ENCODE measurements around the gene IFT172.
"Not testable (repeated sequence)": the region's sequence is repeated elsewhere in the genome, so short reads cannot be mapped to it uniquely, and the experiment has no call there.

Gene IFT172

GRCh38 chr2:27427863-27428212 is 61.7 kb downstream of the IFT172 start:
- H3K79me1 ChIP-seq (ENCODE audit: low read length) = peaks cover 7% of the 10 kb centered on the region
- peaks cover 20% of the 10 kb centered on the region for H3K79me2 ChIP-seq (ENCODE audit: control insufficient read depth, insufficient read depth, low read length, poor library complexity)
- H3K4me3 ChIP-seq (ENCODE audit: low read depth, low read length) = peak overlapping the region; percentile 74
- H2BK12ac ChIP-seq (ENCODE audit: low read length) = no peak overlapping the region
- H3K36me3 ChIP-seq (ENCODE audit: control insufficient read depth in 1 of 2, insufficient read depth in 2 of 2, low read length in 2 of 2) = peaks cover 3% of the 10 kb centered on the region in 2 experiments
- H3K4me2 ChIP-seq (ENCODE audit: low read length) = peak overlapping the region; percentile 76
- H3K9me3 ChIP-seq (ENCODE audit: insufficient read depth, low read depth, low read length) = no peaks in the 10 kb centered on the region
- peak overlapping the region; percentile 88 for H2BK5ac ChIP-seq (ENCODE audit: low read depth, low read length, poor library complexity)
- no peak overlapping the region for H3K9ac ChIP-seq (ENCODE audit: low read length)
- H3K4ac ChIP-seq (ENCODE audit: low read depth, low read length) = no peak overlapping the region
- H2BK120ac ChIP-seq (ENCODE audit: insufficient read depth, low read length, poor library complexity) = peak overlapping the region; percentile 72
- H3K23ac ChIP-seq (ENCODE audit: low read length) = no peak overlapping the region
- peak overlapping the region; percentile 95 for H3K18ac ChIP-seq (ENCODE audit: low read length)
- 100% methylated on average over 2 of the region's 7 CpGs for WGBS (ENCODE audit: extremely low coverage, insufficient coverage, insufficient read length)
- no peak overlapping the region for H2AK5ac ChIP-seq (ENCODE audit: low read length)
- H4K12ac ChIP-seq (ENCODE audit: low read depth, low read length) = no peak overlapping the region
- no peaks in the 10 kb centered on the region for H3K27me3 ChIP-seq (ENCODE audit: insufficient read depth, low read length)
- peak overlapping the region; percentile 90 for H3K14ac ChIP-seq (ENCODE audit: low read length)
- peak in 1 of 2 donors; percentile 39 for DNase-seq
- H2AFZ ChIP-seq (ENCODE audit: insufficient read depth, low read length, poor library complexity) = no peak overlapping the region
- H3K27ac ChIP-seq (ENCODE audit: low read depth, low read length) = peak overlapping the region; percentile 93
- H4K91ac ChIP-seq (ENCODE audit: low read depth, low read length) = peak overlapping the region; percentile 81
- peaks cover 3% of the 10 kb centered on the region in 2 experiments for H3K4me1 ChIP-seq (ENCODE audit: control insufficient read depth in 1 of 2, insufficient read depth in 2 of 2, low read length in 2 of 2)
- peak overlapping the region; percentile 96 for H4K8ac ChIP-seq (ENCODE audit: low read depth, low read length)

DNA sequence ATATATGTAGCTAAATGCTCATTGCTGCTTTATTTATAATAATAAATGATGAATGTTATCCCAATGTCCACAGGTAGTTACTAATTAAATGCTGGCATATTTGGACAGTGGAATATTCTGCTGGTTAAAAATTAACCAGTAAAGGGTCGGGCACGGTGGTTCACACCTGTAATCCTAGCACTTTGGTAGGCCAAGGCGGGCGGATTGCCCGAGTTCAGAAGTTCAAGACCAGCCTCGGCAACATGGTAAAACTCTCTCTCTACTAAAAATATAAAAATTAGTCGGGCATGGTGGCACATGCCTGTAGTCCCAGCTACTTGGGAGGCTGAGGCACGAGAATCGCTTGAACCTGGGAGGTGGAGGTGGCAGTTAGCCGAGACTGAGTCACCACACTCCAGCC is 64.5 kb downstream of the IFT172 start:
- not testable (repeated sequence) for H2BK12ac ChIP-seq (ENCODE audit: low read length); H3K36me3 ChIP-seq (ENCODE audit: control insufficient read depth in 1 of 2, insufficient read depth in 2 of 2, low read length in 2 of 2); H3K9me3 ChIP-seq (ENCODE audit: insufficient read depth, low read depth, low read length); H2AK5ac ChIP-seq (ENCODE audit: low read length); H3K4me2 ChIP-seq (ENCODE audit: low read length); H3K27ac ChIP-seq (ENCODE audit: low read depth, low read length); H3K23ac ChIP-seq (ENCODE audit: low read length); H4K8ac ChIP-seq (ENCODE audit: low read depth, low read length); H3K4me1 ChIP-seq (ENCODE audit: control insufficient read depth in 1 of 2, insufficient read depth in 2 of 2, low read length in 2 of 2); H3K18ac ChIP-seq (ENCODE audit: low read length); H4K91ac ChIP-seq (ENCODE audit: low read depth, low read length); H3K4me3 ChIP-seq (ENCODE audit: low read depth, low read length); H3K27me3 ChIP-seq (ENCODE audit: insufficient read depth, low read length); H3K14ac ChIP-seq (ENCODE audit: low read length); H2BK5ac ChIP-seq (ENCODE audit: low read depth, low read length, poor library complexity); H2AFZ ChIP-seq (ENCODE audit: insufficient read depth, low read length, poor library complexity); H3K79me1 ChIP-seq (ENCODE audit: low read length); H2BK120ac ChIP-seq (ENCODE audit: insufficient read depth, low read length, poor library complexity); H4K12ac ChIP-seq (ENCODE audit: low read depth, low read length); H3K9ac ChIP-seq (ENCODE audit: low read length); H3K4ac ChIP-seq (ENCODE audit: low read depth, low read length)
- no CpG with 5 or more reads among the region's 10 CpGs for WGBS (ENCODE audit: extremely low coverage, insufficient coverage, insufficient read length)
- peaks cover 15% of the 10 kb centered on the region for H3K79me2 ChIP-seq (ENCODE audit: control insufficient read depth, insufficient read depth, low read length, poor library complexity)
- DNase-seq = peak; percentile 44 to 66

- H3K14ac ChIP-seq (ENCODE audit: low read length) = no peak overlapping the region
- H3K79me2 ChIP-seq (ENCODE audit: control insufficient read depth, insufficient read depth, low read length, poor library complexity) = no peaks in the 10 kb centered on the region
Measured at GRCh38 chr2:27422958-27423357, 66.6 kb downstream of the IFT172 start.

GRCh38 chr2:27421660-27422250 is 67.8 kb downstream of the IFT172 start:
- Histone ChIP-seq H3K9me3 (ENCODE audit: insufficient read depth, low read depth, low read length) (no peaks in the 10 kb centered on the region), H2AFZ (ENCODE audit: insufficient read depth, low read length, poor library complexity) (no peak overlapping the region), H4K8ac (ENCODE audit: low read depth, low read length) (no peak overlapping the region), H2BK12ac (ENCODE audit: low read length) (no peak overlapping the region), H3K4ac (ENCODE audit: low read depth, low read length) (no peak overlapping the region), H3K36me3 (ENCODE audit: control insufficient read depth in 1 of 2, insufficient read depth in 2 of 2, low read length in 2 of 2) (no peaks in the 10 kb centered on the region), H3K79me2 (ENCODE audit: control insufficient read depth, insufficient read depth, low read length, poor library complexity) (no peaks in the 10 kb centered on the region), H3K27ac (ENCODE audit: low read depth, low read length) (peak overlapping the region; percentile 26), H2AK5ac (ENCODE audit: low read length) (no peak overlapping the region), H3K4me2 (ENCODE audit: low read length) (no peak overlapping the region), H3K4me3 (ENCODE audit: low read depth, low read length) (no peak overlapping the region), H3K79me1 (ENCODE audit: low read length) (no peaks in the 10 kb centered on the region), H3K23ac (ENCODE audit: low read length) (no peak overlapping the region), H4K91ac (ENCODE audit: low read depth, low read length) (no peak overlapping the region), H2BK120ac (ENCODE audit: insufficient read depth, low read length, poor library complexity) (no peak overlapping the region), H2BK5ac (ENCODE audit: low read depth, low read length, poor library complexity) (peak overlapping the region; percentile 13), H3K14ac (ENCODE audit: low read length) (no peak overlapping the region), H4K12ac (ENCODE audit: low read depth, low read length) (no peak overlapping the region), H3K27me3 (ENCODE audit: insufficient read depth, low read length) (no peaks in the 10 kb centered on the region), H3K4me1 (ENCODE audit: control insufficient read depth in 1 of 2, insufficient read depth in 2 of 2, low read length in 2 of 2) (no peaks in the 10 kb centered on the region), H3K9ac (ENCODE audit: low read length) (no peak overlapping the region), H3K18ac (ENCODE audit: low read length) (no peak overlapping the region)
- peak; percentile 78 to 91 for DNase-seq
- WGBS (ENCODE audit: extremely low coverage, insufficient coverage, insufficient read length) = no CpG with 5 or more reads among the region's 4 CpGs

More at GRCh38 chr2:27422958-27423357, 66.6 kb downstream of the IFT172 start:
- no peak overlapping the region for H3K4ac ChIP-seq (ENCODE audit: low read depth, low read length)
- H2BK12ac ChIP-seq (ENCODE audit: low read length) = no peak overlapping the region
- no peak overlapping the region for H4K12ac ChIP-seq (ENCODE audit: low read depth, low read length)
- H3K27me3 ChIP-seq (ENCODE audit: insufficient read depth, low read length) = no peaks in the 10 kb centered on the region
- H2AFZ ChIP-seq (ENCODE audit: insufficient read depth, low read length, poor library complexity) = no peak overlapping the region
- H3K4me1 ChIP-seq (ENCODE audit: control insufficient read depth in 1 of 2, insufficient read depth in 2 of 2, low read length in 2 of 2) = no peaks in the 10 kb centered on the region
- no peak overlapping the region for H3K23ac ChIP-seq (ENCODE audit: low read length)
- no peak overlapping the region for H2BK5ac ChIP-seq (ENCODE audit: low read depth, low read length, poor library complexity)
- no peak for DNase-seq
- H3K9ac ChIP-seq (ENCODE audit: low read length) = no peak overlapping the region
- no peaks in the 10 kb centered on the region for H3K9me3 ChIP-seq (ENCODE audit: insufficient read depth, low read depth, low read length)
- H3K36me3 ChIP-seq (ENCODE audit: control insufficient read depth in 1 of 2, insufficient read depth in 2 of 2, low read length in 2 of 2) = no peaks in the 10 kb centered on the region
- no peak overlapping the region for H3K4me3 ChIP-seq (ENCODE audit: low read depth, low read length)
- peaks cover under 1% of the 10 kb centered on the region for H3K79me1 ChIP-seq (ENCODE audit: low read length)
- no peak overlapping the region for H3K4me2 ChIP-seq (ENCODE audit: low read length)
- no peak overlapping the region for H4K8ac ChIP-seq (ENCODE audit: low read depth, low read length)
- H4K91ac ChIP-seq (ENCODE audit: low read depth, low read length) = no peak overlapping the region
- WGBS (ENCODE audit: extremely low coverage, insufficient coverage, insufficient read length) = no CpG with 5 or more reads among the region's 3 CpGs
- no peak overlapping the region for H3K18ac ChIP-seq (ENCODE audit: low read length)
- H2AK5ac ChIP-seq (ENCODE audit: low read length) = no peak overlapping the region
- no peak overlapping the region for H2BK120ac ChIP-seq (ENCODE audit: insufficient read depth, low read length, poor library complexity)
- H3K27ac ChIP-seq (ENCODE audit: low read depth, low read length) = no peak overlapping the region
